Measurements from ENCODE around the gene DUSP14.

DNA sequence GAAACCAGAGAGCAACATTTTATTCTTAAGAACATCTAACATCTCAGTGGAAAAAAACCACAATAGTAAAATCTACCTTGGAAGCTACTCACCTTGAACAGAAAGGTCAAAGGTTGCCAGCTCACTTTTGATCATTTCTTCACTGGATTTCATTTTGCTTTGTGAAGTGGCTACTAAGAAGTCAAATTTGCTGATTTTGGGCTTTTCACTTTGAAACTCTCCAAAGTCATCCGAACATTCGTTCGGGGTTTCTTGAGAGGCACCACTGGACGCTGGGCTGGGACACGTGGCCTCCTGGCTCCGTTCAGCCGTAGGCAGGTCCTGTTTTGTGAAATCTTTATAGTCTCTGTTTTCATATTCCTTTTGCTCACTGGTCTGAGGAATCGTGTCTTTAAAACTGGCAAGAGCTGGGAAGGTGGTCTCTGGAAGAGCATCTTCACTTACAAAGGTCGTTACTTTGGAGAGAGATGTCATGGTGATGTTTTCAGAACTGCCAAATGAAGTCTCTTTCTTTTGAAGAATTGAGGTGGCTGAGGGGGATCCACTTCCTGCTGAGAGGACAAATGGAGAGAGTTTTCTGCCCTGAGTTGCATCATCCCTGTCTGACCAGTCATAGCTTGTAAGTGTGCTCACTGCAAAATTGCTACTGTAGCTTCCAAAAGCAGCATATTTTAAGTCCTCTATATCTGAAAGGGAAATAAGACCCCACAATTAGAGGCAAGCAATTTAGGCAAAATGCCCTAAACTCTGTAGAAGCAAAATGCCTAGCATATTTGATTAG lies 52.4 kb downstream of the DUSP14 start:
- TF ChIP-seq, protein P1, sequence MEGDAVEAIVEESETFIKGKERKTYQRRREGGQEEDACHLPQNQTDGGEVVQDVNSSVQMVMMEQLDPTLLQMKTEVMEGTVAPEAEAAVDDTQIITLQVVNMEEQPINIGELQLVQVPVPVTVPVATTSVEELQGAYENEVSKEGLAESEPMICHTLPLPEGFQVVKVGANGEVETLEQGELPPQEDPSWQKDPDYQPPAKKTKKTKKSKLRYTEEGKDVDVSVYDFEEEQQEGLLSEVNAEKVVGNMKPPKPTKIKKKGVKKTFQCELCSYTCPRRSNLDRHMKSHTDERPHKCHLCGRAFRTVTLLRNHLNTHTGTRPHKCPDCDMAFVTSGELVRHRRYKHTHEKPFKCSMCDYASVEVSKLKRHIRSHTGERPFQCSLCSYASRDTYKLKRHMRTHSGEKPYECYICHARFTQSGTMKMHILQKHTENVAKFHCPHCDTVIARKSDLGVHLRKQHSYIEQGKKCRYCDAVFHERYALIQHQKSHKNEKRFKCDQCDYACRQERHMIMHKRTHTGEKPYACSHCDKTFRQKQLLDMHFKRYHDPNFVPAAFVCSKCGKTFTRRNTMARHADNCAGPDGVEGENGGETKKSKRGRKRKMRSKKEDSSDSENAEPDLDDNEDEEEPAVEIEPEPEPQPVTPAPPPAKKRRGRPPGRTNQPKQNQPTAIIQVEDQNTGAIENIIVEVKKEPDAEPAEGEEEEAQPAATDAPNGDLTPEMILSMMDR (IDR thresholded peaks at IDR 0.05), result no peak
- TF ChIP-seq POLR2A (IDR thresholded peaks at IDR 0.05), result no peak
